Smooth muscle cell of the brain vasculature (primary cell): ENCODE results near the gene SFXN3.

Experiments used
- DNase-seq: peaks from one replicate; pipeline ENCODE4 v3.0.0-alpha.2; 2012; ENCODE audit warnings: low read depth, low spot score

The SFXN3 gene

GRCh38 chr10:101031128-101031795, at the start of gene SFXN3, which contains the start of gene PDZD7:
SFXN3 (plus strand) TSS chr10:101031234; CDS start chr10:101034695, 3,461 bp downstream.
PDZD7 (minus strand) TSS chr10:101031129; CDS start chr10:101030219, 910 bp downstream.
- DNase-seq: no peak

GRCh38 chr10:100982916-100983830, 47.9 kb upstream of the SFXN3 start:
- no peak for DNase-seq

- DNase-seq: no peak
These were observed 47.0 kb upstream of the SFXN3 start for GRCh38 chr10:100983868-100984671.

- DNase-seq: no peak
These were observed 46.3 kb upstream of the SFXN3 start for GRCh38 chr10:100984672-100985177.

- DNase-seq: no peak
These were observed 45.7 kb upstream of the SFXN3 start for GRCh38 chr10:100985336-100985735.

GRCh38 chr10:100986623-100986951, 44.4 kb upstream of the SFXN3 start:
- no peak for DNase-seq

- DNase-seq: no peak
These were observed 43.9 kb upstream of the SFXN3 start, which contains the start of the genes MRPL43 and TWNK for GRCh38 chr10:100986952-100987684. MRPL43 (minus strand) TSS chr10:100987497; CDS start chr10:100987443, 54 bp downstream. TWNK (plus strand) TSS chr10:100987543; CDS start chr10:100988211, 668 bp downstream.

- DNase-seq: no peak
These were observed 43.4 kb upstream of the SFXN3 start for GRCh38 chr10:100987685-100988049.

GRCh38 chr10:100988166-100988565, 42.9 kb upstream of the SFXN3 start:
- DNase-seq: no peak

- no peak for DNase-seq
These were observed 41.9 kb upstream of the SFXN3 start for GRCh38 chr10:100989088-100989487.

- no peak for DNase-seq
These were observed 36.9 kb upstream of the SFXN3 start for GRCh38 chr10:100993986-100994708.

GRCh38 chr10:100995181-100995580, 35.9 kb upstream of the SFXN3 start:
- no peak for DNase-seq

GRCh38 chr10:100996678-100997359, 34.2 kb upstream of the SFXN3 start:
- no peak for DNase-seq

GRCh38 chr10:100997360-100998182, 33.5 kb upstream of the SFXN3 start:
- no peak for DNase-seq

- peak; percentile 82 for DNase-seq
These were observed 32.6 kb upstream of the SFXN3 start for GRCh38 chr10:100998183-100998990.

- DNase-seq: no peak
These were observed 31.9 kb upstream of the SFXN3 start for GRCh38 chr10:100998991-100999741.

GRCh38 chr10:100999742-101000126, 31.3 kb upstream of the SFXN3 start, which contains the start of gene LZTS2:
LZTS2 (plus strand) TSS chr10:100999808; CDS start chr10:101002539, 2,731 bp downstream.
- DNase-seq: no peak
